HFF-Myc (cell line): ENCODE data around the gene DOCK4.

Experiments
- DNase-seq: peaks from one replicate; pipeline ENCODE4 v3.0.0-alpha.2; 2011; ENCODE audit warnings: low read depth; ENCODE audit errors: extremely low read depth
- H3K4me3 ChIP-seq: replicated peaks from 2 replicates; pipeline ENCODE4 v1.5.1; 2011; ENCODE audit warnings: low read depth, mild to moderate bottlenecking, control low read depth, low read length
- TF ChIP-seq, protein P1 (sequence below): IDR thresholded peaks from 2 replicates; pipeline ENCODE4 v1.5.1; 2012; ENCODE audit warnings: mild to moderate bottlenecking, low read depth, low read length, control low read depth; ENCODE audit errors: missing control alignments

DOCK4 gene

DNA sequence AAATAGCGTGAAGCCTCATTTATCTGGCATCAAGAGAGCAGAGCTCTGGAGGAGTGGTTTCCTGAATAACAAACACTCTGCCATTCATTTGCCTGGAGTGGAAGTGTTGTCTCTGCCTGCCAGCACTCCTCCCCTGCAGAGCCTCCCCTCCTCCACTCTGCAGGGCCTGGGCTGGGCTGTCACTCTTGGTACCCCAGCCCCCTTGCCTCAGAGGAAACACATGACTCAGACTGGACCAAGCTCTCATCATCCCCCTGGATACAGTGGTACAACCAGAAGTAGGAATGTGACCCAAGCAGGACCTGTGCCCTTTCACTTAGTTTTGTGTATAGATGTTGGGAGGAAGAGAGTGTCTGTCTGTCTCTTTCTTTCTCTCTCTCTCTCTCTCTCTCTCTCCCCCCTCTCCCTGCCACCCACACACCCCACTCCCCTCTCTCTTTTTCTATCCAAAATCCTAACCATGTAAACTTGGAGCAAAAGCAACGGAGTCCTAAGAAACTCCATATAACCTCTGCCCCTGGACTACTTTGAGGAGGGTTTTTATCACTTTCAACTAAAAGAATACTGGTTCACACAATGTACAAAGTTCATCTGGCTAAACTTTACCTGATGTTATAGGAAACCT is 43.9 kb downstream of the DOCK4 start:
- H3K4me3 ChIP-seq, result no peak overlapping the region
- TF ChIP-seq, protein P1, sequence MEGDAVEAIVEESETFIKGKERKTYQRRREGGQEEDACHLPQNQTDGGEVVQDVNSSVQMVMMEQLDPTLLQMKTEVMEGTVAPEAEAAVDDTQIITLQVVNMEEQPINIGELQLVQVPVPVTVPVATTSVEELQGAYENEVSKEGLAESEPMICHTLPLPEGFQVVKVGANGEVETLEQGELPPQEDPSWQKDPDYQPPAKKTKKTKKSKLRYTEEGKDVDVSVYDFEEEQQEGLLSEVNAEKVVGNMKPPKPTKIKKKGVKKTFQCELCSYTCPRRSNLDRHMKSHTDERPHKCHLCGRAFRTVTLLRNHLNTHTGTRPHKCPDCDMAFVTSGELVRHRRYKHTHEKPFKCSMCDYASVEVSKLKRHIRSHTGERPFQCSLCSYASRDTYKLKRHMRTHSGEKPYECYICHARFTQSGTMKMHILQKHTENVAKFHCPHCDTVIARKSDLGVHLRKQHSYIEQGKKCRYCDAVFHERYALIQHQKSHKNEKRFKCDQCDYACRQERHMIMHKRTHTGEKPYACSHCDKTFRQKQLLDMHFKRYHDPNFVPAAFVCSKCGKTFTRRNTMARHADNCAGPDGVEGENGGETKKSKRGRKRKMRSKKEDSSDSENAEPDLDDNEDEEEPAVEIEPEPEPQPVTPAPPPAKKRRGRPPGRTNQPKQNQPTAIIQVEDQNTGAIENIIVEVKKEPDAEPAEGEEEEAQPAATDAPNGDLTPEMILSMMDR, result no peak
- no peak for DNase-seq

DNA sequence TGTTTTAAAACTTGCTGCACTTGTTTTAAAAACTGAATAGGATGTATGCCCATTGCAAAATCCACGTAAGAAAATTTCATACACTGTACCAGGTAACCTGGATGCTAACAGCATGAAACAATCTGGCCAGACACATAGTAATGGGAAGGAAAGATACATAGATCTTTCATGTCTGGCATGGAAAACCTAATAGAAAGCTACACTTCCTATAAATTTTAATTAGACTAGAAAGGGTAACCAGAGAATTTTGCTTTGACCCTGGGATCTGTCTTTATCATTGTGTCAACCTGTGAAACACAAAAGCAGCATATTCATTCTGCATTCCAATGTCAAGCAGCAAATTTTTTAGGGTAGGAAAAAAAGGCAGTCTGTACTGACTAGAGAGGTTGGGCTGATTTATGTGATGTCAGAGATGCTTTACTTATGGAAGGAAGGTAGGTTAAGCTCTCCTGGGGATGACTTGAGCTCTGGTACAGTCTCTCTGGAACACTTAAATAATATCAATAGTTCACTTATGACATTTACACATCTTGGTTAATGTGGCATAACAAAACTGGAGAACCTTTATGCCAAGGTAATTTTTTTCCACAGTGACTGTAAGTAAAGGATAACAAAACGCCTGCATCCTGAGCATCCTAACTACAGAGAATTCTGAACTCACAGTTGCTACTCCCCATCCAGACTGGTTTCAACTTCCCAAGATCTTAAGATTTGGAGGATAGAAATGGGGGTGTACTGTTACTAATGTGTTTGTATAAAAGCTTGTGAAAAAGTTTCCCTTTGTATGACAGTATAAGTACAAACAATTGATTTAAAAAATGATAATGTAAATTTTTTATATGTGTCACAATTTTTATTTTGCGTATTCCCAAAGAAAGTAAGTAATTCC is 44.7 kb downstream of the DOCK4 start:
- no peak overlapping the region for H3K4me3 ChIP-seq
- TF ChIP-seq, protein P1, result no peak
- no peak for DNase-seq

DNA sequence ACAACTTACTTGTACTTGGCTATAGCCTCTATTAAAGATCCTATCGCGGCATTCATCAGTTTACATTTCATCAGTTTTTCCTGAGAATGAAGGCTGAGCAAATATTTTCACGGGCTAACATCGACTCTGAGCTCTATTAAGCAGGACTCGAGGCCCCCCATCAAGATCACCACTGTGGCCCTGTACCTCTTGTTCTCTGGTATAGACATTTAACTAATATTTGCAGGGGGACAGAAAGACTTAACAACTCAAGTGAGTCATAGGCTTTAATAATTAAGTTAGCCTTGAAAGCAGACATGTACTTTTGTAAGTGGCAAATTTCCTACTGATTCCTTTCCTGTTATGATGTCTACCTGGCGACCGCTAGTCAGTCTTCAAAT is 45.4 kb downstream of the DOCK4 start:
- H3K4me3 ChIP-seq, result no peak overlapping the region
- TF ChIP-seq, protein P1, result no peak
- DNase-seq, result no peak

DNA sequence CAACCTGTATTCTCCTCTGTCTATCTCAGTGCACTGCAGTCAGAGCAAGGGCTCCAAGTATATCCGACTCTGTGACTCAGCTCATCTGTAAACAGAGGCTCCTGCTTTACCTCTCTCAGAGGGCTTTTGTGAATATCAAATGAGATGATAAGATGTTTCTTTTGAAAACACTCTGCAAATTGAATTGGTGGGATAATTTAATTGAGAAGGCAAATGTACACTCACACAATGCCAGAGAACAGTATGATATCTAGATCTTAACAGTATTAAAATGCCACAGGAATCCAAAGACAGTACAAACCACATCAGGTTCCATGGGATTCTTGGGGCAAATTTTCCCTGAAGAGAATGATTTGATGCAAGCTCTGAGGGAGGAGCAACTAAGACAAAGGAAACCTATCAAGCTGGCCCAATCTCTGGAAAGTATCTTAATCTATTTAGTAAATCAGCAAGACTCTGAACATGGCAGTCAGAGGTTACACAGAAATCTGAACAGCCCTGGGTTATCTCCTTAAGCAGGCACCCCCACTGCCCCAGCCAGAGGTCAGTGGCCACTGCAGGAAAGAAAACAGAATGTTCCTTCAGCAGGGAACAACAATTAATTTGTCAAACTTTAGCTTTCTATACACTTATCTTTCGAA is 45.9 kb downstream of the DOCK4 start:
- TF ChIP-seq, protein P1, result no peak
- no peak overlapping the region for H3K4me3 ChIP-seq
- DNase-seq, result no peak

DNA sequence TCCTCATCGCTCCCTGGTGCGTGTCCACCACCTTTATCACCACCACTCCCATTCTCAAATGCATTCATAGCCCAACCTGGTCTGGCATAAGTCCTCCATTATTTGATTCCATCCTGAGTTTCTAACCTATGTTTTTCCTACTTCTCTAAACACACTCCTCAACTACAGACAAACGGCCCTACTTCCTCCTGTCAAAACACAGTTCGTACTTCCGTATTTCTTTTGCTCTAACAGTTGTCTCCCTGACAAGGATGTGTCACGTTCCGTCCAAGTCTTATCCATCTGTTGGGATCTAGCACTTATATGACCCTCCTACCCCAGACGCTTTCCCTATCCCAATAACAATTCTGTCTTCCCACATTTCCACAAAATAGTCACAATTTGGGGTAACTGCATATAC is 46.8 kb downstream of the DOCK4 start:
- DNase-seq, result no peak
- TF ChIP-seq, protein P1, result no peak
- H3K4me3 ChIP-seq, result no peak overlapping the region

DNA sequence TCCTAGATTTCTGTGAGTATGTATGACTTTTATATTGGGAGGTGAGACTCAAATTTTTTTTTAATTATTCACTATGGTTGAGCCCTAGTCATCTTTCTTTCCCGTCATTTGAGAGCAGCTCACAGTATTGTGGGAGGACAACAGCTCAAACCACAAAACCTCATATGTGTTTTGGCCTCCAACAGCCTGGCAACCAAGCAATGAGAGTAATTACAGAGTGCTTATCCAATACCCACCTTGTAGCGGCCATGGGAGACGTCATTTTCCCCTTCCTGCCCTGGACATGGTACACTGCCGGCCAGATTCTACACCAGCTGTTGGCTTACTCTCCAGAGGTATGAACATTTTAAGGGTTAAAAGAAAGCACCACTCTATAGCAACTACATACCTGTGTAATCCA is 49.1 kb downstream of the DOCK4 start:
- no peak for DNase-seq
- H3K4me3 ChIP-seq, result no peak overlapping the region
- TF ChIP-seq, protein P1, result no peak
